ENCODE measurements around the gene IFT43. TPM values are rescaled to one million over a fixed set of nuclear protein-coding genes. Genes with fewer than 3 reads are reported as not detected.

Gene IFT43
- total RNA-seq = 10 to 100 TPM; 43.1 to 48.5 TPM
- long read RNA-seq, transcript IFT43-202 (9 exons, 833 nt) = major isoform, 11 of 30 reads
- long read RNA-seq, partial matches to known transcripts = 7 of 30 reads
- long read RNA-seq, other reads (novel, unspliced or antisense) = 11 of 30 reads

- peak; percentile 52 to 60 for ATAC-seq
- DNase-seq = peak; percentile 97
- intact Hi-C loops (cut with DNase I) = loop anchor here in 1 of 2 donors (10.0 kb wide), 1 partner anchor 181 kb away; no protein-coding TSS in a partner anchor
These were observed at the start of gene IFT43 for GRCh38 chr14:75985618-75986438. Gene IFT43 (plus strand): TSS chr14:75985763. CDS start chr14:75985787, 24 bp downstream.

- ATAC-seq (no peak), DNase-seq (no peak)
- intact Hi-C loops (cut with DNase I) = no loop called here
These were observed 46.4 kb upstream of the IFT43 start for GRCh38 chr14:75939200-75939599.

- DNase-seq (peak; percentile 39), ATAC-seq (peak; percentile 70 to 85)
- intact Hi-C loops (cut with DNase I) = no loop called here
These were observed 44.5 kb upstream of the IFT43 start for GRCh38 chr14:75941030-75941429.

GRCh38 chr14:75944607-75945241 is 40.8 kb upstream of the IFT43 start:
- ATAC-seq = no peak
- intact Hi-C loops (cut with DNase I) = no loop called here

GRCh38 chr14:75946785-75947184 is 38.8 kb upstream of the IFT43 start:
- DNase-seq (no peak), ATAC-seq (peak in 1 of 2 donors; percentile 47)
- intact Hi-C loops (cut with DNase I) = no loop called here

More at GRCh38 chr14:75944607-75945241, 40.8 kb upstream of the IFT43 start:
- DNase-seq = no peak

GRCh38 chr14:75952489-75952888 is 33.1 kb upstream of the IFT43 start:
- no peak for DNase-seq
- ATAC-seq = no peak
- intact Hi-C loops (cut with DNase I) = no loop called here

GRCh38 chr14:75959031-75959430 is 26.5 kb upstream of the IFT43 start:
- DNase-seq (no peak), ATAC-seq (no peak)
- intact Hi-C loops (cut with DNase I) = no loop called here

- DNase-seq = no peak
- intact Hi-C loops (cut with DNase I) = no loop called here
These were observed 25.3 kb upstream of the IFT43 start for GRCh38 chr14:75960231-75960630.

GRCh38 chr14:75961662-75962061 is 23.9 kb upstream of the IFT43 start:
- DNase-seq (no peak), ATAC-seq (no peak)
- intact Hi-C loops (cut with DNase I) = no loop called here

More at GRCh38 chr14:75960231-75960630, 25.3 kb upstream of the IFT43 start:
- no peak for ATAC-seq

GRCh38 chr14:75967866-75968265 is 17.7 kb upstream of the IFT43 start:
- DNase-seq (no peak), ATAC-seq (no peak)
- intact Hi-C loops (cut with DNase I) = no loop called here

- intact Hi-C loops (cut with DNase I) = no loop called here
- ATAC-seq = peak; percentile 25 to 61
- DNase-seq = no peak
These were observed 17.1 kb upstream of the IFT43 start for GRCh38 chr14:75968456-75968855.

GRCh38 chr14:75969126-75969525 is 16.4 kb upstream of the IFT43 start:
- ATAC-seq = no peak
- no peak for DNase-seq
- intact Hi-C loops (cut with DNase I) = no loop called here

- ATAC-seq = peak; percentile 29 to 73
- intact Hi-C loops (cut with DNase I) = no loop called here
These were observed 15.7 kb upstream of the IFT43 start for GRCh38 chr14:75969891-75970290.

GRCh38 chr14:75970989-75971388 is 14.6 kb upstream of the IFT43 start:
- intact Hi-C loops (cut with DNase I) = no loop called here
- no peak for ATAC-seq
- no peak for DNase-seq

More at GRCh38 chr14:75969891-75970290, 15.7 kb upstream of the IFT43 start:
- no peak for DNase-seq

GRCh38 chr14:75971509-75971908 is 14.1 kb upstream of the IFT43 start:
- ATAC-seq = peak; percentile 53 to 55
- intact Hi-C loops (cut with DNase I) = no loop called here
- DNase-seq = no peak

- intact Hi-C loops (cut with DNase I) = no loop called here
- no peak for DNase-seq
- peak in 1 of 2 donors; percentile 46 for ATAC-seq
These were observed 12.7 kb upstream of the IFT43 start for GRCh38 chr14:75972801-75973421.

GRCh38 chr14:75976826-75977581 is 8.6 kb upstream of the IFT43 start:
- intact Hi-C loops (cut with DNase I) = no loop called here
- ATAC-seq (no peak), DNase-seq (no peak)

- intact Hi-C loops (cut with DNase I) = no loop called here
- no peak for DNase-seq
- ATAC-seq = no peak
These were observed 8.0 kb upstream of the IFT43 start for GRCh38 chr14:75977582-75977943.

- no peak for ATAC-seq
- DNase-seq = no peak
- intact Hi-C loops (cut with DNase I) = no loop called here
These were observed 7.3 kb upstream of the IFT43 start for GRCh38 chr14:75978249-75978731.

Data from left cardiac atrium (tissue), 4 donors.